ENCODE data around the gene USF3.

The USF3 gene

DNA sequence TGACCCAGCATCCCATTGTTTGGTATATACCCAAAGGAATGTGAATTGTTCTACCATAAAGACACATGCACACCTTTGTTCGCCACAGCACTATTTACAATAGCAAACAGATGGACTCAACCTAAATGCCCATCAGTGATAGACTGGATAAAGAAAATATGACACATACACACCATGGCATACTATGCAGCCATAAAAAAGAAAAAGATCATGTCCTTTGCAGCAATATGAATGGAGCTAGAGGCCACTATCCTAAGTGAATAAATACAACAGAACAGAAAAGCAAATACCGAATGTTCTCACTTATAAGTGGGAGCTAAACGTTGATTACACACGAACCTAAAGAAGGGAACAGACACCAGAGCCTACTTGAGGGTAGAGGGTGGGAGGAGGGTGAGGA lies 11.4 kb upstream of the USF3 start:
- Histone ChIP-seq H3K27ac (no peak overlapping the region), H3K9me3 (ENCODE audit: control insufficient read depth, low read length) (no peaks in the 10 kb centered on the region), H2AFZ (no peak overlapping the region), H3K4me3 (ENCODE audit: low read depth, low read length) (no peak overlapping the region), H3K4me1 (no peaks in the 10 kb centered on the region), H3K4me2 (ENCODE audit: low read length) (no peak overlapping the region), H3K79me2 (no peaks in the 10 kb centered on the region), H3K9ac (no peak overlapping the region), H3K36me3 (ENCODE audit: control insufficient read depth, insufficient read depth, low read length) (no peaks in the 10 kb centered on the region), H3K27me3 (ENCODE audit: control insufficient read depth, insufficient read depth, low read length) (no peaks in the 10 kb centered on the region)
- TF ChIP-seq, protein P1, sequence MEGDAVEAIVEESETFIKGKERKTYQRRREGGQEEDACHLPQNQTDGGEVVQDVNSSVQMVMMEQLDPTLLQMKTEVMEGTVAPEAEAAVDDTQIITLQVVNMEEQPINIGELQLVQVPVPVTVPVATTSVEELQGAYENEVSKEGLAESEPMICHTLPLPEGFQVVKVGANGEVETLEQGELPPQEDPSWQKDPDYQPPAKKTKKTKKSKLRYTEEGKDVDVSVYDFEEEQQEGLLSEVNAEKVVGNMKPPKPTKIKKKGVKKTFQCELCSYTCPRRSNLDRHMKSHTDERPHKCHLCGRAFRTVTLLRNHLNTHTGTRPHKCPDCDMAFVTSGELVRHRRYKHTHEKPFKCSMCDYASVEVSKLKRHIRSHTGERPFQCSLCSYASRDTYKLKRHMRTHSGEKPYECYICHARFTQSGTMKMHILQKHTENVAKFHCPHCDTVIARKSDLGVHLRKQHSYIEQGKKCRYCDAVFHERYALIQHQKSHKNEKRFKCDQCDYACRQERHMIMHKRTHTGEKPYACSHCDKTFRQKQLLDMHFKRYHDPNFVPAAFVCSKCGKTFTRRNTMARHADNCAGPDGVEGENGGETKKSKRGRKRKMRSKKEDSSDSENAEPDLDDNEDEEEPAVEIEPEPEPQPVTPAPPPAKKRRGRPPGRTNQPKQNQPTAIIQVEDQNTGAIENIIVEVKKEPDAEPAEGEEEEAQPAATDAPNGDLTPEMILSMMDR (IDR thresholded peaks at IDR 0.05): no peak

DNA sequence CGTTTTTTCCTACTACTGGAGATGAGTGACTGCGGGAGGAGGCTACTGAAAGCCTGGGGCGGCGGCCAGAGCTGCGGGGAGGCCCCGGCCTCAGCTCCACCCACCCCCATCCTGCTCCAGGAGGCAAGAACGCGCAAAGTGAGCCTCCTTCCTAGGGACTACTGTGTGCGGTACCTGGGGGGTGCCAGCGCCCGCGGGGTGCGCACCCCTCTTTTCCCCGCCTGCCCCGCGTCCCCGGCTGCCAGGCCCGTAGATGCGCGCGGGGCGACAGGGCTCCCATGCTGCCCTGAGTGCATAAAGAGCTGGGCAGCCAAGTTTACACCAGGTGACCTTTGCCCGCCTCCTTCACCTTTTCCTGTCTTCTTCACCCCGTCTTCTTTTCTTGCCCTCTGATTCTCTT lies 2.5 kb upstream of the USF3 start:
- Histone ChIP-seq H3K9ac (no peak overlapping the region), H3K79me2 (peaks cover 10% of the 10 kb centered on the region), H3K9me3 (ENCODE audit: control insufficient read depth, low read length) (no peaks in the 10 kb centered on the region), H3K27ac (peak overlapping the region; percentile 94), H3K36me3 (ENCODE audit: control insufficient read depth, insufficient read depth, low read length) (no peaks in the 10 kb centered on the region), H3K4me3 (ENCODE audit: low read depth, low read length) (no peak overlapping the region), H3K4me2 (ENCODE audit: low read length) (no peak overlapping the region), H2AFZ (peak overlapping the region; percentile 88), H3K4me1 (peaks cover 5% of the 10 kb centered on the region), H3K27me3 (ENCODE audit: control insufficient read depth, insufficient read depth, low read length) (no peaks in the 10 kb centered on the region)
- TF ChIP-seq, protein P1 (IDR thresholded peaks at IDR 0.05): no peak

DNA sequence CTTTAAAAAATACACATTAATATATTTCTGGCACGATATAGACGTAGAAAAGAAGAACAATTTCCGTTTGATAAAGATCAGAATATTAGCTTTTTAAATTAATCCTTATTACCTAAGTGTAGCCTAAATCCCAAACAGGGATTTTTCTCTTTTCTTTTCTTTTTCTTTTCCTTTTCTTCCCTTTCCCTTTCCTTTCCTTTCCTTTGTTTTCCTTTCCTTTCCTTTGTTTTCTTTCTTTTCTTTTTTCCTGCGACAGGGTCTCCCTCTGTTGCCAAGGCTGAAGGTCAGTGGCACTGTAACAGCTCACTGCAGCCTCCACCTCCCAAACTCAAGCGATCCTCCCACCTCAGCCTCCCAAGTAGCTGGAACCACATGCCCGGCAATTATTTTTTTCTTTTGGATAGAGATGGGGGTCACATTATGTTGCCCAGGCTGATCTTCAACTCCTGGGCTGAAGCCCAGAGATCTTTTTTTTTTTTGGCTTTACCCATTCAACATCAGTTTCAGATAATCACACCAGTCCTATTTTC lies 1.8 kb upstream of the USF3 start:
- H3K9ac ChIP-seq: no peak overlapping the region

DNA sequence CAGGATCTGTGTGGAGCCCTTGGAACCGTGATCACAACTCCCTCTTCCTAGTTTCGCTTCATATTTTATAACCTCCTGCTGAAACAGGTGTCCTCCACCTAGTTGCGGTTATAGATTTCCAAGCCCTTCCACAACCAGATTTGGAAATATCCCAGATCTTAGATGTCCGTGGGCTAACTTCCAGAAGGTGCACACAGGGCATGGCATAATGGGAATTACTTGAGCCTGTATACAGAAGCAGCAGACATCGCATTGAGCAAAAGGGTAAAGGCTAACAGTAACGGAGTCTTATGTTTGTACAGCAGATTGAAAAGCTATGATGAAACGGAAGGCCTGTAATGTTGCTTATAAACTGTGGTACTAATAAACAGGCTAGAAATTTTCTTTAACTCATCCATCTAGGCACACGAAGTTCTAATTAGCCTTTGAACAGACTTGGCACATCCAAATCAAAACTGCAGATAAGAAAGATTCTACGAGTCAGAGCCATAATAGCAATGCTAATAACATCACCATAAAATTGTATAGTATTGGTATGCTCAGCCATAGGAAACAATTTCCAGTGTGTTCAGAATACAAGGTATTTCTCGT lies 1.2 kb upstream of the USF3 start:
- H3K4me2 ChIP-seq (ENCODE audit: low read length): peak overlapping the region; percentile 66

More for the DNA sequence above, 1.8 kb upstream of the USF3 start:
- peaks cover 12% of the 10 kb centered on the region for H3K4me1 ChIP-seq
- no peaks in the 10 kb centered on the region for H3K9me3 ChIP-seq (ENCODE audit: control insufficient read depth, low read length)
- H3K4me3 ChIP-seq (ENCODE audit: low read depth, low read length): peak overlapping the region; percentile 99
- TF ChIP-seq, protein P1 (IDR thresholded peaks at IDR 0.05): no peak
- peaks cover 16% of the 10 kb centered on the region for H3K79me2 ChIP-seq
- peak overlapping the region; percentile 94 for H3K27ac ChIP-seq
- no peaks in the 10 kb centered on the region for H3K27me3 ChIP-seq (ENCODE audit: control insufficient read depth, insufficient read depth, low read length)
- H2AFZ ChIP-seq: peak overlapping the region; percentile 88
- H3K4me2 ChIP-seq (ENCODE audit: low read length): peak overlapping the region; percentile 66
- H3K36me3 ChIP-seq (ENCODE audit: control insufficient read depth, insufficient read depth, low read length): no peaks in the 10 kb centered on the region

More for the DNA sequence above, 1.2 kb upstream of the USF3 start:
- Histone ChIP-seq H3K79me2 (peaks cover 21% of the 10 kb centered on the region), H3K27ac (peak overlapping the region; percentile 94), H3K9ac (peak overlapping the region; percentile 51), H3K9me3 (ENCODE audit: control insufficient read depth, low read length) (no peaks in the 10 kb centered on the region), H3K27me3 (ENCODE audit: control insufficient read depth, insufficient read depth, low read length) (no peaks in the 10 kb centered on the region), H3K36me3 (ENCODE audit: control insufficient read depth, insufficient read depth, low read length) (no peaks in the 10 kb centered on the region), H3K4me3 (ENCODE audit: low read depth, low read length) (peak overlapping the region; percentile 99), H3K4me1 (peaks cover 12% of the 10 kb centered on the region), H2AFZ (peak overlapping the region; percentile 87)
- TF ChIP-seq, protein P1 (IDR thresholded peaks at IDR 0.05): no peak
